Measurements from ENCODE around the gene DCLRE1C.

DCLRE1C gene

GRCh38 chr10:14906765-14907164, 47.1 kb downstream of the DCLRE1C start:
- Histone ChIP-seq H3K4me1 (ENCODE audit: control insufficient read depth in 1 of 2, insufficient read depth in 1 of 2, low read depth in 1 of 2, low read length in 1 of 2) (no peaks in the 10 kb centered on the region), H3K27me3 (no peaks in the 10 kb centered on the region), H3K36me3 (peaks cover 53% of the 10 kb centered on the region), H3K9me3 (no peaks in the 10 kb centered on the region), H3K4me3 (ENCODE audit: low read depth in 1 of 2, low read length in 1 of 2) (no peak overlapping the region), H3K27ac (no peak overlapping the region)
- TF ChIP-seq CTCF (IDR thresholded peaks at IDR 0.05), result no peak

GRCh38 chr10:14905890-14906289, 48.0 kb downstream of the DCLRE1C start:
- Histone ChIP-seq H3K27ac (no peak overlapping the region), H3K27me3 (no peaks in the 10 kb centered on the region), H3K9me3 (no peaks in the 10 kb centered on the region), H3K4me1 (ENCODE audit: control insufficient read depth in 1 of 2, insufficient read depth in 1 of 2, low read depth in 1 of 2, low read length in 1 of 2) (no peaks in the 10 kb centered on the region), H3K36me3 (peaks cover 46% of the 10 kb centered on the region), H3K4me3 (ENCODE audit: low read depth in 1 of 2, low read length in 1 of 2) (no peak overlapping the region)
- no peak for TF ChIP-seq CTCF (IDR thresholded peaks at IDR 0.05)

- Histone ChIP-seq H3K9me3 (no peaks in the 10 kb centered on the region), H3K27ac (no peak overlapping the region), H3K4me1 (ENCODE audit: control insufficient read depth in 1 of 2, insufficient read depth in 1 of 2, low read depth in 1 of 2, low read length in 1 of 2) (no peaks in the 10 kb centered on the region), H3K36me3 (peaks cover 36% of the 10 kb centered on the region), H3K27me3 (no peaks in the 10 kb centered on the region), H3K4me3 (ENCODE audit: low read depth in 1 of 2, low read length in 1 of 2) (no peak overlapping the region)
- no peak for TF ChIP-seq CTCF (IDR thresholded peaks at IDR 0.05)
Observed at GRCh38 chr10:14904864-14905263, 49.0 kb downstream of the DCLRE1C start.

- Histone ChIP-seq H3K27me3 (no peaks in the 10 kb centered on the region), H3K4me1 (ENCODE audit: control insufficient read depth in 1 of 2, insufficient read depth in 1 of 2, low read depth in 1 of 2, low read length in 1 of 2) (no peaks in the 10 kb centered on the region), H3K9me3 (no peaks in the 10 kb centered on the region), H3K4me3 (ENCODE audit: low read depth in 1 of 2, low read length in 1 of 2) (no peak overlapping the region), H3K36me3 (peaks cover 39% of the 10 kb centered on the region), H3K27ac (no peak overlapping the region)
- no peak for TF ChIP-seq CTCF (IDR thresholded peaks at IDR 0.05)
Observed at GRCh38 chr10:14904316-14904732, 49.6 kb downstream of the DCLRE1C start.

GRCh38 chr10:14891151-14891550, 62.7 kb downstream of the DCLRE1C start:
- Histone ChIP-seq H3K27ac (no peak overlapping the region), H3K4me1 (ENCODE audit: control insufficient read depth in 1 of 2, insufficient read depth in 1 of 2, low read depth in 1 of 2, low read length in 1 of 2) (no peaks in the 10 kb centered on the region), H3K27me3 (no peaks in the 10 kb centered on the region), H3K9me3 (no peaks in the 10 kb centered on the region), H3K36me3 (no peaks in the 10 kb centered on the region), H3K4me3 (ENCODE audit: low read depth in 1 of 2, low read length in 1 of 2) (no peak overlapping the region)
- no peak for TF ChIP-seq CTCF (IDR thresholded peaks at IDR 0.05)

GRCh38 chr10:14889318-14889717, 64.6 kb downstream of the DCLRE1C start:
- Histone ChIP-seq H3K27ac (no peak overlapping the region), H3K36me3 (no peaks in the 10 kb centered on the region), H3K4me1 (ENCODE audit: control insufficient read depth in 1 of 2, insufficient read depth in 1 of 2, low read depth in 1 of 2, low read length in 1 of 2) (no peaks in the 10 kb centered on the region), H3K27me3 (no peaks in the 10 kb centered on the region), H3K9me3 (no peaks in the 10 kb centered on the region), H3K4me3 (ENCODE audit: low read depth in 1 of 2, low read length in 1 of 2) (no peak overlapping the region)
- no peak for TF ChIP-seq CTCF (IDR thresholded peaks at IDR 0.05)
